Colon (tissue), 2 donors: Measurements from ENCODE around the gene PML.

Source experiments
- FAIRE-seq: peaks from 2 replicates; lab custom pipeline; 2012; peaks lifted over from hg19 to GRCh38; lab: Jason Lieb, UNC
- donor health status: control.
- donor health status: control.

The PML gene

DNA sequence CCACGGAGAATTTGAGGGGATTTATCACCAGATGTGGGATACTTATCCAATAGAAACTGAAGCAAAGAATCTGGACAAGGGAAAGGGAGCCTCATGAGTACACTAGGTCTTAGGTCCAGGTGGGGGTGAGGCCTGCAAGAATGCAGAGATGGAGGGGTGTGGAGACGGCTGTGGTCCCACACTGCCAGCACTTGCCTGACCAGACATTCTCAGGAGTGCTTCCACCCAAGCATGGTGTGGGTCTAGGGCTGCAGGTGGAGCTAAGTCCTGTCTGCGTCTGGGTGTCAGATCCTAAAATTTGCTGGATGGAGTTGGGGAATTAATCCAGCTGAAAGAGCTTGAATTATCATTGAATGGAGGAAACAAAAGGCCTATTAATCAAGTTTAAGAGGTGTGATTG, 14.4 kb downstream of the PML start:
- no peak for FAIRE-seq

DNA sequence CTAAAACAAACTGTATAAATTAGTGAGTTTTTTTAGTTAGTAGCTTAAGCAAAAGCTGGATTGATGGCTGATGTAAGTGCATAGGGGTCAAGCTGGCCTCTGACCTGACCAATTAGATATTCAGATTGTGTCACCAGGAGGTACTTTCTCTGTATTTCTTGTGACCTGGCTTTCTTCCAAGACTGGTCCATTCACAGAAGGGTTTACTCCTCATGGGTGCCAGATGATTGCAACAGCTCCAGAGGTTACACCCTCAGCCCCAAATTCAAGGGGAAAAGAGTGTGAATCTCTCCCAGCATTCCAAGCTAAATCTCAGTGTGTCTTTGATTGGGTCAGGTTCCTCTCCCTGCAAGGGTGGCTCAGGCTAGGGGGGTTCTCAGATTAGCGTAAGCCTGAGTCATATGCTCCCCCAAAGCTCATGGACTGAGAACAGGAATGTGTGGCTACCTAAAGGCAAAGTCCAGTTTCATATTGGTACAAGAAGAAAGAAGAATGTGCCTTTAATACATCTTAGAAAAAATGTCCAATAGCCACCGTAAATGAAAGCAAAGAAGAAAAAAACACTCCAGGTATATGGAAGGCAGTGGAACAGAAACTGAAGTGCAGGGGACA, 16.5 kb downstream of the PML start:
- no peak for FAIRE-seq

DNA sequence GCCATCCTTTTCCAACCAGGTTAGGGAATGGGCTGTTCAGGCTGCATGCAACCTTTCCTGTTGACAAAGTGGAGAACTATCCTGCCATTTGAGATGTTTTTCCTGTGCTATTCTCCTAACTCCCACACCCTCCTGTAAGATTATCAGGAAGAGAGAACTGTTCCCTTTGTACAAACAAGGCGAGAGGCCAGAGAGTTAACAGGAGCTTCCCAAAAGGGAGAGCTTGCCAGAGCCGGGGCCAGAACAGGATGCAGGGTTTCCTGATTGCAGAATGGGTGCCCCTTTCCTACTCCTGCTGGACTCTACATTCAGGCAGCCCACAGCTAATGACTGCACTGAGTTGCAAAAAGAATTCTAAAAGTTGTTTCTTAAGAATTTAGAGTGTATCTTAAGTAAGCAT, 17.1 kb downstream of the PML start:
- no peak for FAIRE-seq

DNA sequence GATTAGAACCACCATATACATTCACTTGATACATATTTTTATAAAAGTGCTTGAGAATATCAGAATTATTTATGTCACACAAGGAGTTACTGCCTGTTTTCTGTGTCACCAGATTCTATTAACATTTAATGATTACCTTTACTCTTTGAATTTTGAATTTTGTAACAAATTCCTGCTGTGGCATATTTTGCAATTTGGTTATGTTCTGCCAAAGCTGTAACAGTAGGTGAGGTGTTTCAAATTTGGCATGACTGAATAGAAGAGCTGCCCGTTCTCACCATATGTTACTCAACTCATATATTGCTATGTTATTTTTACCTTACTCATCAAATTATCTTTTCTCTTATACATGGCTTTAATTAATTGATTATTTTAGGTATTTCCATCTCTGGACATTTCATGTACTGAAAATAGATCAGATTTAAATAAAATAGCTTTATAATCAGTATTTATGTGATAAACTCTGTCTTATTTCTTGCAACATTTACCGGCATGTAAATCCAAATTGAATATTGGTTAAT, 18.9 kb downstream of the PML start:
- no peak for FAIRE-seq

DNA sequence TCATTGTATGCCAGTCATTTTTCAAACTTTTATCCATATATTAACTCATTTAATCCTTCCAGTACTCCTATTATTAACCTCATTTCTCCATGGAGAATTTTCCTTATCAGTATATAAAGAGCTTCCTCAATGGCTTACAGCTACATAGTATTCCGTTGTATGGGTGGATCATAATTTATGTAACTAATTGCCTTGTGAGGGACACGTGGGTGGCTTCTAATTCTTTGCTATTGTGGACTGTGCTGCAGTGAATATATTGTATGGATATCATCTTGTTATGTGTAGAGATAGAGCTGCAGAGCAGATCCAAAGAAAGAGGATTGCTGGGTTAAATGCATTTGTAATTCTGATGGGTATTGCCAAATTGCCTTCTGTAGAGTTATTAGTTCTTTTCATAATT, 25.2 kb downstream of the PML start:
- no peak for FAIRE-seq

DNA sequence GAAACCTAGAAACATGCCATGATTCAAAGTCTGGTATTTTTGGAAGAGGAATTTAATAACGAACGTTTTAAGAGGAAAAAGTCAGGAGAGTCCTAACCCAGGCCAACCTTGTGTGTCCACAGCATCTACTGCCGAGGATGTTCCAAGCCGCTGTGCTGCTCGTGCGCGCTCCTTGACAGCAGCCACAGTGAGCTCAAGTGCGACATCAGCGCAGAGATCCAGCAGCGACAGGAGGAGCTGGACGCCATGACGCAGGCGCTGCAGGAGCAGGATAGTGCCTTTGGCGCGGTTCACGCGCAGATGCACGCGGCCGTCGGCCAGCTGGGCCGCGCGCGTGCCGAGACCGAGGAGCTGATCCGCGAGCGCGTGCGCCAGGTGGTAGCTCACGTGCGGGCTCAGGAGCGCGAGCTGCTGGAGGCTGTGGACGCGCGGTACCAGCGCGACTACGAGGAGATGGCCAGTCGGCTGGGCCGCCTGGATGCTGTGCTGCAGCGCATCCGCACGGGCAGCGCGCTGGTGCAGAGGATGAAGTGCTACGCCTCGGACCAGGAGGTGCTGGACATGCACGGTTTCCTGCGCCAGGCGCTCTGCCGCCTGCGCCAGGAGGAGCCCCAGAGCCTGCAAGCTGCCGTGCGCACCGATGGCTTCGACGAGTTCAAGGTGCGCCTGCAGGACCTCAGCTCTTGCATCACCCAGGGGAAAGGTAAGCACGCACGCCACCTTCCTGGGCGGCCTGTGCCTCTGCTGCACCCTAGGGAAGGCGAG, 28.4 kb downstream of the PML start:
- no peak for FAIRE-seq

DNA sequence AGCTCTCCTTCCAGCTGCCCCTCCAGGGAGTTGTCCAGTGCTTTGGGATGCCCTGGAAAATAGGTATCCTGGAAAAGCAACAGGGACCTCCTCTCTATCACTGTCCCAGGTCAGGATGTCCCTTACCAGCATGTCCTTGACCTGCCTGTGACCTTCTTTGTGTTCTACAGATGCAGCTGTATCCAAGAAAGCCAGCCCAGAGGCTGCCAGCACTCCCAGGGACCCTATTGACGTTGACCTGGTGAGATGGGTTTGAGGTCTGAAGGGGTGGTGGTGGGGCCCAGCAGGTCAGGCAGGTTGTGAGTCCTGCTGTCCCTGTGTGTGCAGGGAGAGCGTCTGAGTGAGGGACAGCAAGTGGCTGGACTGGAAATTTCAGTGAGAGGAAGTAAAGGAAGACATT, 30.2 kb downstream of the PML start:
- FAIRE-seq, result no peak

DNA sequence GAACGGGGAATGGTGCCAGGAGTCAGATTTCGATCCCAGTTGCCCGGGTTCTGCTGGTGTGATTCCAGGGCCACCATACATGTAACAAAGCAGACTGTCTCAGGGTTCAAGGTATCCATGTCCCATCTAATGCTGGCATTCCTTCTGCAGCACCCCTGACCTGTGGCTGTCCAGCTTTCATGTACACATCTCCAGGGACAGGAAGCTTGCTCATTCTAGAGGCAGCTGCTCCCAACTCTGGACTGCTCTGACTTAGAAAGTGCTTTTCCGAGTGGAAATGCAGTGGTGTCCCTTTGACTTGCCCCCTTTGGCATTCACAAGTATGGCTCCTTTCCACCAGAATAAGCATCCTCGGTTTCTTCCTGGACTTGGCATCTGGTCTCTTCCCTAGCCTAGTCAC, 30.9 kb downstream of the PML start:
- no peak for FAIRE-seq

DNA sequence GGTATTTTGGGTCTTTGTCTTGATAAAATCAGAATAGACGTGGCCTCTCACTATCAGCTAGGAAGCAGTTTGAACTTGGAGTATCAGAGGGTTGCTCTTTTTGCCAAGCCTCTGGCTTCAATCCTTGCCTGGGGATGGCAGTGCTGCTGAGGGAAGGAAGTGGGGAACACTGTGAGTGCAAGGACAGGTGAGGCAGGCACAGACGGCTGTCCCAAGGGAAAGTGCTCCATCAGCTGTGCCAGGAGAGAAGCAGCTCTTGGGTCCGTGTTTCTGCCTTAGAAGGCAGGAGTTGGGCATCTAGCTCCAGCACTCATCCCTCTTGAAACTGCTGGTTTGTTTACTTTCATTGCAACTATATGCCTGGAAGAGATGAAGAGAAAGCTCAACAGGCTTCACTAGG, 33.2 kb downstream of the PML start:
- FAIRE-seq, result no peak

DNA sequence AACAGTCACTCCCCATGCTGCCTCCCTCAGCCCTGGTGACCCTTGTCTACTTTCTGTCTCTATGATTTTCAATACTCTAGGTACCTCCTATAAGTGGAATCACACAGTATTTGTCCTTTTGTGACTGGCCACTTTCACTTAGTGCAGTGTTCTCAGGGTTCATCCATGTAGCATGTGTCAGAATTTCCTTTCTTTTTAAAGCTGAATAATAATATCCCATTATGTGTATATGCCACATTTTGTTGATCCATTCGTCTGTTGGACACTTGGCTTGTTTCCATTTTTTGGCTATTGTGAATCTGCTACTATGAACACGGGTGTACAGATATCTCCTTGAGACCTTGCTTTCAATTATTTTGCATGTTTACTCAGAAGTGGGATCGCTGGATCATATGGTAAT, 34.1 kb downstream of the PML start:
- FAIRE-seq, result no peak

DNA sequence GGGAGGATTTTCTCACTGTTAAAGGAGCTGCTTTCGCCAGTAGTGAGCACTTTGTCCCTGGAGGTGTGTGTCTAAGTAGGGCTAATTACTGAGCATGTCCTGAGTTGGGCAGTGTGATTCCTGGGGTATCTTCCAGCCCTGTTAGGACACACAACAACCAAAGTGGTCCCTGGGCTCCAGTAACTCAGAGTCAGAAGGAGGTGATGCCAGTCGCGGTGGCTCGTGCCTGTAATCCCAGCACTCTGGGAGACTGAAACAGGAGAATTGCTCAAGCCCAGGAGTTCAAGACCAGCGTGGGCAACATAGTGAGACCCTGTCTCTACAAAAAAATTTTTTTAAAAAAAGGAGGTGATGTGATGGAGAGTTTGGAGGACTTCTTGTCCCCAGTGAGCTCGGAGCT, 37.5 kb downstream of the PML start:
- FAIRE-seq, result no peak

DNA sequence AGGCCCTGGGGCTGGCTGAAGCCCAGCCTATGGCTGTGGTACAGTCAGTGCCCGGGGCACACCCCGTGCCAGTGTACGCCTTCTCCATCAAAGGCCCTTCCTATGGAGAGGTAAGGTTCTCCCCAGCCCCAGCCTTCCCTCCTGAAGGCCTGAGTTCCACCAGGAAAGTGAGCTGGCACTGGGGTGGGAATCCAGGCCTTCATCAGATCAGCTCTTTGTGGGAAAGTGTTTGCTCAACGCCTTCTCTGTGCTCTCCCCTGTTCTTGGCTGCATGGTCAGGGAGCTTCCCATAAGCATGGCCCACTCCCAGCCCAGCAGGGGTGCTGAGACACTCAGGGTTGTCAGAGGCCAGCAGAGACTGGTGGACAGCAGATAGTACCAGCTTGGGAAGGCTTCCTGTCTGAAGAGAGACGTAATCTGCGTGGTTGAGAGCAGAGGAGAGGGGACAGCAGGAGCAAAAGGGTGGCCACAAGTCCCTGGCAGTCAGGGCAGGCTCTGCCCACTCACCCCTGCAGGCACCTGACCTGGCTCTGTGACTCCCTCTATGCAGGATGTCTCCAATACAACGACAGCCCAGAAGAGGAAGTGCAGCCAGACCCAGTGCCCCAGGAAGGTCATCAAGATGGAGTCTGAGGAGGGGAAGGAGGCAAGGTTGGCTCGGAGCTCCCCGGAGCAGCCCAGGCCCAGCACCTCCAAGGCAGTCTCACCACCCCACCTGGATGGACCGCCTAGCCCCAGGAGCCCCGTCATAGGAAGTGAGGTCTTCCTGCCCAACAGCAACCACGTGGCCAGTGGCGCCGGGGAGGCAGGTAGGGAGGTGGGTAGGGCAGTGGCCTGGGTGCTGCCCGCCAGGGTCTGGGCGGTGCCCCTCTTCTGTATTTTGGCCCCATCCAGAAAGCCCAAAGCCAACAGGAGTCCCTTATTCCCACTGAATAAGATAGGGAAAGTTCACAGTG, 38.4 kb downstream of the PML start:
- FAIRE-seq, result no peak

DNA sequence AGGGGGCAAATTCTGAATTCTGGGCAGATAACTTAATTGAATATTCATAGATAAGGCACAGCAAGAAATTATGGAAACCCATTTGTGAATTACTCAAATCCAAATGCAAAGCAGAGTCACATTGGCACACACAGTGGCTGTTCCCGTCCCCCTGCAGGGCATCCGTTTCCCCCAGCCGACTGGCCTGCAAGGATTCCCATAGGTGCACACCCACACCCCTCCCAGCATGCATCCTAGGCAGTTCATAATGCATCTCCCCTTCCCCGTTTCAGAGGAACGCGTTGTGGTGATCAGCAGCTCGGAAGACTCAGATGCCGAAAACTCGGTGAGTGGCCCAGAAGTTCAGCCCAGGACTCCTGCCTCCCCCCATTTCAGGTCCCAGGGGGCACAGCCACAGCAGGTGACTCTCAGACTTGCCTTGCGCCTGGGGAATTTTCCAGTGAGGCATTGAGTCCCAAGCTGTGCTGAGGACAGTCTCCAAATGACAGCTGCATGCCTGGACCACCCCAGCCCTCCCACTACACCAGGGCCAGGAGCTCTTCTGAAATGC, 39.8 kb downstream of the PML start:
- FAIRE-seq, result no peak

DNA sequence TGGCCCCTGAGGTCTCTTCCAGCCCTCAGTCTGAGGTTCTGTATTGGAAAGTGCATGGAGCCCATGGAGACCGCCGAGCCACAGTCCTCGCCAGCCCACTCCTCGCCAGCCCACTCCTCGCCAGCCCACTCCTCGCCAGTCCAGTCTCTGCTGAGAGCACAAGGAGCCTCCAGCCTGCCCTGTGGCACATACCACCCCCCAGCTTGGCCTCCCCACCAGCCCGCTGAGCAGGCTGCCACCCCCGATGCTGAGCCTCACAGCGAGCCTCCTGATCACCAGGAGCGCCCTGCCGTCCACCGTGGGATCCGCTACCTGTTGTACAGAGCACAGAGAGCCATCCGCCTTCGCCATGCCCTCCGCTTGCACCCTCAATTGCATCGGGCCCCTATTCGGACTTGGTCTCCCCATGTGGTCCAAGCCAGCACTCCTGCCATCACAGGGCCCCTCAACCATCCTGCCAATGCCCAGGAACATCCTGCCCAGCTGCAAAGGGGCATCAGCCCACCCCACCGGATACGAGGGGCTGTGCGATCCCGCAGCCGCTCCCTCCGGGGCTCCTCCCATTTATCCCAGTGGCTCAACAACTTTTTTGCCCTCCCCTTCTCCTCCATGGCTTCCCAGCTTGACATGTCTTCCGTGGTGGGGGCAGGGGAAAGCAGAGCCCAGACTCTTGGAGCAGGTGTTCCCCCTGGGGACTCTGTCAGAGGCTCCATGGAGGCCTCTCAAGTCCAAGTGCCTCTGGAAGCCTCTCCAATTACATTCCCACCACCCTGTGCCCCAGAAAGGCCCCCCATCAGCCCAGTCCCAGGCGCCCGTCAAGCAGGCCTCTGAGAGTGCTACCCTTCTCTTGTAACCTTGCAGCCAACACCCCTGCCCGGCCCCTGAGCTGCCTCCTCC, 40.9 kb downstream of the PML start:
- FAIRE-seq, result no peak

DNA sequence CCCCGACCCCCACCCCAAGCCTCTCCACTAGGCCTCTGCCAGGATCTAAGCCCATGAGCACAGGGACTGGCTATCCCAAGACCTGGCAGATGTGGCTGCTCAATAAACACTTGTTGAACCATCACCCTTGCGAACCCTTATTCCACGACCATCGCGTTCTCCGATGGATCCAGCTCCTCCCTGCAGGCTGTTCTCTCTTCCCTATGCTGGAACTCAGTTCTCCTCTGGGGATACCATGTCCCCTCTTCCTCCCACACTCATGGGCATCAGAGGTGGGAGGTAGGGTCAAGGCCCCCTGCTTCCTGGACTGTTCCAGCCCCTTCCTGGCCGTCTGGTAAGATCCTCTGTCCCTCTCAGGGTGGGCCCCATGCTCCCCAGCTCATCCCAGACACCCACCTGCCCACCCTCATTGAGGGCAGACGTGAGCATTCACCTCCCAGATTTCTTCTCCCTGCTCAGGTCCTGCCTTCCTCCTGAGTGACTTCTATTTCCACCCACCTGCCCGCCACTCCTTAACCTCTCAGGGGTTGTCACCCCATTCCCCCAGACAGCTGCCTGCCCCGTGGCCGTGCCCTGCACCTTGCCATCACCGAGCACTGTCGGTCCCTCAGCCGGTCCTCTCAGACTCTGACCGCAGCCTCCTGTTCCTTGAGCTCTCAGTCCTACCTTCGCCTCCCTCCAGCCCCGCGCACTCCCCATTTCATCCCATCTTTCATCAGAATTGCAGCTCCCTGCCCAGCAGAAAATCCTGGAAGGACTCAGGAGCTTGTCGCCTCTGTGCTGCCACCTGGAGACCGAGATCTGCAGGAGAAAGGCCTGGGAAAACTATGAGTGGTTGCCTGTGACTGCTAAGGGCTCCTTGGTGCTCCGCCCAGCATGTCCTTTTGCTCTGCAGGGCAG, 42.0 kb downstream of the PML start:
- FAIRE-seq, result no peak

DNA sequence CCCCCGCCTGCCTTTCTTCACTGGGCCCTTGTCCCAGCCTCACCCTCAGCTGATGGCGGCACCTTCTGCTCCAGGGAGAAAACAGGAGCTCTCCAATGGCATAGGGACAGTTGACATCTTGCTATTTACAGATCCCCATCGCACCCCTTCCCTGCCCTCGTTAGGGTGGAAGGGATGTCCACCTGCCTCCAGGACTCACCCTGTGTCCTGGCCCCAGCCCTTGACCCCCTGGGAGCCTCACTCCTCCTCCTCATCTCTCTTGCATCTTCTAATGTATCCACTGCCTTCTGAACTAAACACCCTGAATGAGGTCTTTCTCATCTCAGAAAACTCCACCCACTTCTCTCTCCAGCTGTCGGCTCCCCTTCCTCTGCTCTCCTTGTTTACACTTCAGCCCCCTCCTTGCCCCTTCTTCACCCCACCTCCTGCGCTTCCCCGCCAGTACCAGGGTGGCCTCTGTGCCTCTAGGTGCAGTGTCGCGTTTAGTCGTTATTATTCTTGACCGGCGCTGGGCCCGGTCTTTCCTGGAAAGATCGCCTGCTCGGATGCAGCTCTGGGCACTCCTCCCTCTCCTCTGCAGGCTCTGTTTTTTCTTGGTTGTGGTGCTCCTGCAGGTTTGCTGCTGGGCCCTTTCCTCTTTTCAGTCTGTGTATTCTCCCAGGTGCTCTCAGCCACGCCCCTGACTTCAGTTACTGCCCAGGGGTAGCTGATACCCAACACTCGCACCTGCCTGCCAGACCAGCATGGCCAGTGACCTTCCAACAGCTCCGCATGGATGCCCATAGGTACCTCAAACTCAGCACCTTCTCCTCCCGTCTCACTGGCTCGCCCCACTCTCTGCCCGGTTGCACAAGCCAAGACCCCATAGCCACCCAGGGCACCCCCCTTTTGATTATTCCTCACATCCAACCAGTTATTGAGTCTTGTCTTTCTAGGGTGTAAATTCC, 42.9 kb downstream of the PML start:
- no peak for FAIRE-seq

DNA sequence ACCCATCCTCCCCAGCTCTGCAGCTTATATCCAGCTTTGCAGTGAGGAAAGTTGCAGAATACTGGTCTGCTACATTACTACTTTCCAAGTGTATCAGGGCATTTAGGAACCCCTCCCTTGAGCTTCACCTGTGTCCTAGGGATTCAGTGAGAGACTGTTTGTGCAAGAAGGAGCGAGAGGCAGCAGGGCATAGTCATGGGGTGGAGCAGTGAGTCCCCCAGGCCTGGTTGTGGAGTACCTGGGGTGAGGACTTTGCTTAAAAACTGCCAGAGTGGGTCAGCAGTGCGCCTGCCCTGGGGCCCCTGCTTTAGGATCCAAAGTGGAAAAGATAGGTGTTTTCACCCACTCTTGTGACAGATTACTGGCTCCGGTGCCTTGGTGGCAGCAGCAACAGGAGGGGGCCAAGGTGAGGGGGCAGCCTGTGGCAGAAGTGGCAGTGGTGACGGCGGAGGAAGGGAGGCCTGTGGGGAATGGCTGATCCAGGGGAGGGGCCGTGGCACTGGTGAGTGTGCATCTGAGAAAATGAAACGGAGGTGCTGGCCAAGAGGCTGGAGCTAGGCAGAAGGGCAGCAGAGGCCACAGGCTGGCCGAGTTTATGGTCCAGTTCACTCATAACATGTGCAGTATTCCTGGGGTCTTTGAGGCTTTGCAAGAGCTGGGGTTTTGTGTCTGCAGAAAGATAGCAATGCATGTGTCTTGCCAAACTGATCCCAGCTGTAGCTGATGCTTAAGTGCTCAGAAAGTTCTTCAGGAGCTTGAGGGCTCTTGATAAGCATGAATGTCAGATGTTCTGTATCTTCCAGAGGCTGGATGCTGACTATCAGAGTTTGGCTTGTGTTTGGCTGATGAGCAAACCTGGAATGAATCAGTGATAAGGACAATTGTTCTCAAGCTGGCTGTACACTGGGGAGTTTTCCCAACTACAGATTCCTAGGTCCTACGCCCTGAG, 44.5 kb downstream of the PML start:
- FAIRE-seq, result no peak

DNA sequence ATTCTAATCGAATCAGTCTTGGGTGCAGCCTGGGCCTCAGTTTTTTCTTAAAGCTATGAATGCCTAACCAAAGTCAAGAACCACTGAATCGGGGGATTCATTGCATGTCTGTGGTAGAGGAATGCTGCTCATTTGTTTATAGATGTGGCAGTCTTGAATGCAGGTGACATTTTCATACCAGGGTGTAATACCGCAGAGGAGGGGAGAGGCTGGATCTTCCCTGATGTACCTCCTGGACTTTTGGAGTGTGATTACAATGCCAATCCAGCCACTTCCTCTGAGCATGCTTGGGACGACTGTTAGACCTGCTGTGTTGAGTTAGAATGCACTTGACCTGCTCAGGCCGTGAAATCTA, 45.1 kb downstream of the PML start:
- no peak for FAIRE-seq
